Activated CD8-positive, alpha-beta T cell treated with anti-CD3 and anti-CD28 coated beads, Interleukin-2, amount 10 ng/mL, durations not matched to agents 7 days and 5 days (primary cell): Measurements from ENCODE around the gene KHDC1L. TPM values are rescaled to one million over a fixed set of nuclear protein-coding genes. Genes with fewer than 3 reads are reported as not detected.

Source experiments
- total RNA-seq, 2 experiments: library from RNA; stranded (reverse); gene quantifications; one replicate each; pipeline ENCODE4 v1.2.3, GENCODE V29; 2021

KHDC1L gene
- total RNA-seq, 2 experiments from 2014 or later = not detected

Other genes with a start within 250 kb of the KHDC1L start
- 1 to 10 TPM; 6.8 to 7.4 TPM for gene KHDC1, start 37.7 kb upstream of the KHDC1L start, total RNA-seq
- gene DPPA5, start 128.8 kb upstream of the KHDC1L start, total RNA-seq = not detected
- not detected for gene KHDC3L, start 137.2 kb upstream of the KHDC1L start, total RNA-seq
- gene OOEP, start 144.4 kb upstream of the KHDC1L start, total RNA-seq = under 1 TPM; 0.52 to 0.87 TPM
- gene DDX43, start 169.3 kb upstream of the KHDC1L start, total RNA-seq = 1 to 10 TPM in 1 of 2 experiments, under 1 TPM in 1; 0.66 to 1.2 TPM
- gene CGAS, start 226.8 kb upstream of the KHDC1L start, total RNA-seq = 10 to 100 TPM; 32.4 to 33.1 TPM
- 10 to 100 TPM; 51.7 to 54.3 TPM for gene MTO1, start 236.2 kb upstream of the KHDC1L start, total RNA-seq